Testis (tissue), 3 donors: ENCODE measurements around the gene TMEM54. TPM values are rescaled to one million over a fixed set of nuclear protein-coding genes. Genes with fewer than 3 reads are reported as not detected.
A peak's percentile ranks its signal among the peaks of the same experiment; 100 is the strongest.

Source experiments
- DNase-seq: peaks from one replicate; pipeline ENCODE4 v3.0.0-alpha.2; 2019
- H3K27ac ChIP-seq, 2 donors: fragments of 200-600 bp; sonication (generic); one replicate each; pipeline ENCODE4 v1.5.1; 2019
- H3K27me3 ChIP-seq: fragments of 200-600 bp; sonication (generic); one replicate; pipeline ENCODE4 v1.5.1; 2019
- H3K36me3 ChIP-seq: fragments of 200-600 bp; sonication (generic); one replicate; pipeline ENCODE4 v1.5.1; 2017; ENCODE audit warnings: low read depth; ENCODE audit errors: missing control alignments
- H3K4me1 ChIP-seq: fragments of 200-600 bp; sonication (generic); one replicate; pipeline ENCODE4 v1.5.1; 2019
- H3K4me3 ChIP-seq, 2 donors: fragments of 200-600 bp; sonication (generic); one replicate each; pipeline ENCODE4 v1.5.1; 2017 to 2019
- H3K9me3 ChIP-seq: fragments of 200-600 bp; sonication (generic); one replicate; pipeline ENCODE4 v1.5.1; 2017
- POLR2A ChIP-seq: fragments of 450-650 bp; IDR thresholded peaks from one replicate; pipeline ENCODE4 v1.6.1; 2017; ENCODE audit warnings: antibody characterized with exemption, mild to moderate bottlenecking, moderate library complexity
- WGBS, 2 donors: methylation state at CpG; one replicate each; pipeline ENCODE4 v1.1.5; 2018; 5-methylcytosine and 5-hydroxymethylcytosine counted together
- intact Hi-C: fragments of 100-400 bp; cut with DNase I; formaldehyde crosslinking; loops from one replicate; pipeline ENCODE4 v1.15.1; 2023; ENCODE audit warnings: low total_unique reads
- polyA plus RNA-seq: library from polyadenylated mRNA; stranded (reverse); fragments of 350-450 nt; fragmentation: Illumina TruSeq; extraction: RNeasy Lipid Tissue Mini Kit (QIAGEN cat#74804); gene quantifications from one replicate; pipeline ENCODE4 v1.2.3, GENCODE V29; 2014; ENCODE audit warnings: low read depth, low replicate concordance; ENCODE audit not compliant: insufficient read depth
- total RNA-seq, 2 donors: library from RNA; depleted of rRNA; stranded (reverse); fragments of >200 nt; gene quantifications; one replicate each; pipeline ENCODE4 v1.2.3, GENCODE V29; 2016
- TF ChIP-seq, protein P1 (sequence below), 3 experiments: fragments of 450-650 bp in 2 of 3; fragments of 200-600 bp in 1 of 3; sonication (generic) in 1 of 3; IDR thresholded peaks; one replicate each; pipeline ENCODE4 v1.5.1; 2016 to 2019; ENCODE audit warnings: antibody characterized with exemption in 3 of 3, mild to moderate bottlenecking in 2 of 3, moderate library complexity in 1 of 3

Gene TMEM54
- total and polyA plus RNA-seq, 3 donors from 2014 or later, result 18.7 to 24.0 (median 23.0) TPM

DNA sequence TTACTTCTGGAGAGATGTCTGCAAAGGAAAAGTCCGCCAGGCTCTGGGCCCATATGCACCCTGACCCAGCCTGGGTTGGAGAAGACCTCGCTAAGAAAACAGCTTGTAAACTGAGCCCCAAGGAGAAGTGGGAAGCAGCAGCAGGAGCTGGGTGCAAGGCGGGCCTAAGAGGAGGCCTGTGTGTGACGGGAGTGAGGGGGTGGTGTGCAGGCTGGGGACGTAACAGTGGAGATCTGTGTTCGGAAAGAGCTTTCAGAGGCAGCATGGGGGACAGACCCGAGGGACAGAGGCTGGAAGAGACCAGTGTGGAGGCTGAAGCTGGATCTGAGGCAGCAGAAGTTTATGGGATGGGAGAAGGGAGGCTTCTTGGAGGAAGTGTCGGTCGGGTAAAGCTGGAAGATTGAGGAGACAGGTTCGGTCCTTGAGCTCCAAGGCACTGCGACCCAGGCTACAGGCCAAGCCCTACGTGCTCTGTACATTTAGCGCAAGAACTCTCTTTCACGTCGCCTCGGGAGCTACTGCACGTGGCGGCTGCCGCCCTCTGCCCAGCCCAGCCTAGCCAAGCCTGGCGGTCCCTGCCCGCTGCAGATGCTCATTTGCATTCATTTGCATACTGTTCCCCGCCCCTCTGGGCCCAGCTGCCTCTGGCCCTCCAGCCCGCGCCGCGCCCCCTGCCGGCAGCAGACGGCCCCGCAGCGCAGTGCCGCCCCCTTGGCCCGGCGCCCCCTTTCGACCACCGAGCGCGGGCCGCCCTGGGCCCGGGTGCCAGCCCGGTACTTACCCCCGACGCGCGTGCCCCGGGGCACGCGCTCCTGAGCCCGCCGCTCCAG is 8.6 kb downstream of the TMEM54 start:
- H3K27ac ChIP-seq, result no peak overlapping the region
- no peaks in the 10 kb centered on the region for H3K9me3 ChIP-seq
- peaks cover 7% of the 10 kb centered on the region for H3K4me1 ChIP-seq
- H3K36me3 ChIP-seq, result no peaks in the 10 kb centered on the region
- peak; percentile 61 for DNase-seq
- intact Hi-C loops, result no loop called here
- peak overlapping the region; percentile 48 to 63 for H3K4me3 ChIP-seq
- H3K27me3 ChIP-seq, result no peaks in the 10 kb centered on the region
- TF ChIP-seq POLR2A, result no peak
- TF ChIP-seq, protein P1, sequence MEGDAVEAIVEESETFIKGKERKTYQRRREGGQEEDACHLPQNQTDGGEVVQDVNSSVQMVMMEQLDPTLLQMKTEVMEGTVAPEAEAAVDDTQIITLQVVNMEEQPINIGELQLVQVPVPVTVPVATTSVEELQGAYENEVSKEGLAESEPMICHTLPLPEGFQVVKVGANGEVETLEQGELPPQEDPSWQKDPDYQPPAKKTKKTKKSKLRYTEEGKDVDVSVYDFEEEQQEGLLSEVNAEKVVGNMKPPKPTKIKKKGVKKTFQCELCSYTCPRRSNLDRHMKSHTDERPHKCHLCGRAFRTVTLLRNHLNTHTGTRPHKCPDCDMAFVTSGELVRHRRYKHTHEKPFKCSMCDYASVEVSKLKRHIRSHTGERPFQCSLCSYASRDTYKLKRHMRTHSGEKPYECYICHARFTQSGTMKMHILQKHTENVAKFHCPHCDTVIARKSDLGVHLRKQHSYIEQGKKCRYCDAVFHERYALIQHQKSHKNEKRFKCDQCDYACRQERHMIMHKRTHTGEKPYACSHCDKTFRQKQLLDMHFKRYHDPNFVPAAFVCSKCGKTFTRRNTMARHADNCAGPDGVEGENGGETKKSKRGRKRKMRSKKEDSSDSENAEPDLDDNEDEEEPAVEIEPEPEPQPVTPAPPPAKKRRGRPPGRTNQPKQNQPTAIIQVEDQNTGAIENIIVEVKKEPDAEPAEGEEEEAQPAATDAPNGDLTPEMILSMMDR (IDR thresholded peaks at IDR 0.05), result peak; percentile 14 to 54 (median 52)
- 17 to 22% methylated on average over 32 to 49 of the region's 49 CpGs for WGBS, 2 donors

DNA sequence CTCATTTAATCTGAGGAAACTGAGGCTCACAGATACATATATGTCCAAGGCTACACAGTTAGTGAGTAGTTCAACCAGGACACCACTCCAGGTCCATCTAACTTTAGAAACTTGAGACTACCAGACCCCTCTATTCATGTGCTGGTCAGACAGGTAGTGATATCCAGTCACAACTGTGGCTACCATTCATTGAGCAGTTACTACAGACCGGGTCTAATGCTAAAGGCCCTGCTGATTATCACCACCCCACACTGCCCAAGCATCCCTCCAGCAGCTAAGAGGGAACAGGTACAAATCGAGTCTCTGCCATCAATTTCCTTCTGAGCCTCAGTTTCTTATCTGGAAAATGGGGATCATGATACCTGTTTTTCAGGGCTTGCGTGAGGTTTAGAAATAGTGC is 9.6 kb downstream of the TMEM54 start:
- Histone ChIP-seq H3K36me3 (no peaks in the 10 kb centered on the region), H3K4me1 (peaks cover 7% of the 10 kb centered on the region), H3K4me3 (no peak overlapping the region), H3K9me3 (no peaks in the 10 kb centered on the region), H3K27me3 (no peaks in the 10 kb centered on the region), H3K27ac (no peak overlapping the region)
- DNase-seq, result no peak
- no peak for TF ChIP-seq POLR2A
- TF ChIP-seq, protein P1 (IDR thresholded peaks at IDR 0.05), result no peak
- intact Hi-C loops, result no loop called here
- WGBS, 2 donors, result 86 to 93% methylated on average over 3 of the region's 3 CpGs

DNA sequence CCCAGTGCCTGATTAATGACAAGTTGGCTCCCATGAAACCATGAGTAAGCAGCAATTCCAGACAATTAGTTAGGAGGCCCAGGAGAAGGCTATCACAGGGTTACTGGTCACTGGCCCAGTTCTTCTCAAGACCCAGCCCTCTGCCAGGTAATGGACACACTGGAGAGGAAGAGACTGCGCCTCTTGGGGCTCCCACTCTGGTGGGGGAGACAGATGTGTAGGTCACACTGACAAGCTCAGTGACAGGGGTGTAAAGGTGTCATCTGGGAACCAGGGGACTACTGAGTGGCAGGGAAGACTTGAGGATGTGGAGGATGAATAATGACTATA is 10.0 kb downstream of the TMEM54 start:
- H3K27me3 ChIP-seq, result no peaks in the 10 kb centered on the region

DNA sequence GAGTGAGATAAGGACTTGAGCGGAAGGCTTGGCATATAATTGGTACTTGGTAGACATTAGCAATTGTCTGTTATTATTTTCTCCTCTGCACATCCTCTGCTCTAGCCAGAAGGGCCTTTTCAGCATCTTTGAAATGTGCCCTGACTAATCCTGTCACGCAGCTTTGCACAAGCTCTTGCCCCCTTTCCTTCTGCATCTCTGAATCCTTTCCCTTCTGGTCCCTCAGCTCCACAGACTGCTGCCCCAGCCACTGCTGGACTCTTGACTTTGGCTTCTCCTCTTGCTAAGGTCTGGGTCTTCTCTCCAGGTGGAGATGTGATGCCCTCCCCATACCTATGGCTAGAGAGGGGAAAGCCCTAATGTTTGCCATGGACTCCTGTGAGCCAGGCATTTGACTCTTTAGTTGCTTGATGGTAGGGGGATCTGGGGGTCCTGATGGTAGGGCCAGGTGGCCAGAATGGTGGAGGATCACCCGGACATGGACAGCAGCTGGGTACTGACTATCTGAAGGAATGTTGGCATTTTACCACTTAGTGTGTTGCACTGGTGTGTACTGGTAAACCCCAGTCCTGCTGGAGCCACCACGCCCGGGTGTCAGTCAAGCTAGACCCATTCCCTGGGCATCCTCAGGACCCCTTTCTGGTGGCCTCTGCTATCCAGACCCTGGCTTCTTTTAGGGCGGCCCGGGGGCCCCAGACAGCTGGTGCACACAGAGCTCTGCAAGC is 10.5 kb downstream of the TMEM54 start:
- Histone ChIP-seq H3K27me3 (no peaks in the 10 kb centered on the region), H3K4me1 (peaks cover 7% of the 10 kb centered on the region), H3K36me3 (no peaks in the 10 kb centered on the region), H3K4me3 (no peak overlapping the region), H3K9me3 (no peaks in the 10 kb centered on the region), H3K27ac (no peak overlapping the region)
- intact Hi-C loops, result no loop called here
- TF ChIP-seq POLR2A, result no peak
- TF ChIP-seq, protein P1 (IDR thresholded peaks at IDR 0.05), result no peak
- WGBS, 2 donors, result 91 to 92% methylated on average over 6 to 7 of the region's 7 CpGs
- DNase-seq, result no peak

More for the DNA sequence above, 10.0 kb downstream of the TMEM54 start:
- no peak for DNase-seq
- 92 to 100% methylated on average over 1 of the region's 1 CpG for WGBS, 2 donors
- no peak overlapping the region for H3K27ac ChIP-seq
- H3K4me3 ChIP-seq, result no peak overlapping the region
- no peak for TF ChIP-seq POLR2A
- TF ChIP-seq, protein P1 (IDR thresholded peaks at IDR 0.05), result no peak
- no peaks in the 10 kb centered on the region for H3K36me3 ChIP-seq
- no peaks in the 10 kb centered on the region for H3K9me3 ChIP-seq
- intact Hi-C loops, result no loop called here
- peaks cover 7% of the 10 kb centered on the region for H3K4me1 ChIP-seq
